Heart right ventricle (tissue), 16 donors: ENCODE measurements around the gene RUSF1. TPM values are rescaled to one million over a fixed set of nuclear protein-coding genes. Genes with fewer than 3 reads are reported as not detected.

ENCODE experiments used
- ATAC-seq, 8 donors: fragments of 200-7000 bp; cut with Tn5 transposase; one replicate each; pipeline ENCODE4 v1.9.1; 2020; ENCODE audit warnings: mild to moderate bottlenecking in 8 of 8, moderate library complexity in 8 of 8, moderate number of reproducible peaks in 1 of 8
- DNase-seq, 2 donors: peaks; one replicate each; pipeline ENCODE4 v3.0.0-alpha.2; 2020
- H3K27ac ChIP-seq, 10 donors: fragments of 200-600 bp; sonication (generic) in 2 of 10; one replicate each; pipeline versions ENCODE4 v1.5.0 to v1.8.0; 2020 to 2022; ENCODE audit warnings: mild to moderate bottlenecking in 3 of 10
- H3K27me3 ChIP-seq, 7 donors: fragments of 200-600 bp; one replicate each; pipeline ENCODE4 v1.8.0; 2021 to 2022; ENCODE audit warnings: mild to moderate bottlenecking in 2 of 7
- H3K36me3 ChIP-seq, 9 donors: fragments of 200-600 bp; sonication (generic) in 1 of 9; one replicate each; pipeline versions ENCODE4 v1.5.0 to v1.8.0; 2020 to 2022; ENCODE audit warnings: mild to moderate bottlenecking in 2 of 9
- H3K4me1 ChIP-seq, 9 donors: fragments of 200-600 bp; sonication (generic) in 1 of 9; one replicate each; pipeline versions ENCODE4 v1.5.0 to v1.8.0; 2020 to 2022; ENCODE audit warnings: mild to moderate bottlenecking in 4 of 9
- H3K4me3 ChIP-seq, 10 donors: fragments of 200-600 bp; sonication (generic) in 2 of 10; one replicate each; pipeline versions ENCODE4 v1.5.0 to v1.8.0; 2020 to 2022; ENCODE audit warnings: mild to moderate bottlenecking in 7 of 10, moderate library complexity in 2 of 10
- H3K9me3 ChIP-seq, 11 donors: fragments of 200-600 bp in 10 of 11; sonication (generic) in 2 of 11; one replicate each; pipeline versions ENCODE4 v1.5.0 to v1.8.0; 2013 to 2022; ENCODE audit warnings: mild to moderate bottlenecking in 2 of 11, control low read depth in 1 of 11, moderate library complexity in 1 of 11
- WGBS, 2 donors: extraction: QIAGEN DNeasy Blood & Tissue Kit; methylation state at CpG; one replicate each; pipeline ENCODE4 v1.1.7; 2013; ENCODE audit warnings: inconsistent platforms in 1 of 2; 5-methylcytosine and 5-hydroxymethylcytosine counted together
- intact Hi-C, 10 donors: fragments of 100-400 bp; cut with DNase I; formaldehyde crosslinking; loops; one replicate each; pipeline versions ENCODE4 v1.11.1 to v1.14.2; 2022
- polyA plus RNA-seq, 2 donors: library from polyadenylated mRNA; stranded (reverse); fragments of 200-250 nt; gene quantifications; one replicate each; pipeline ENCODE4 v1.2.3, GENCODE V29; 2013
- total RNA-seq, 10 donors: library from RNA; stranded (reverse); fragmentation: NEBNext Ultra II Directional in 3 of 10; extraction: Animal tissue kit (Norgen Biotek cat#: 25700) in 3 of 10; gene quantifications; one replicate each; pipeline versions ENCODE4 v1.2.1 to v1.2.4, GENCODE V29; 2021 to 2023
- TF ChIP-seq, protein P1 (sequence below), 9 donors: fragments of 200-600 bp; sonication (generic) in 2 of 9; IDR thresholded peaks; one replicate each; pipeline versions ENCODE4 v1.5.0 to v1.8.0; 2021 to 2022; ENCODE audit warnings: antibody characterized with exemption in 9 of 9, mild to moderate bottlenecking in 5 of 9, moderate library complexity in 1 of 9
- donor health status: Arrhythmogenic right ventricular cardiomyopathy.
- donor health status: ischemic (EF 13 %, LVEDD 7.1; RV severe dilation, severe dysfunction).
- donor health status: healthy with polysubstance abuse.
- donor health status: DM: no; HTN: yes; CAD: no.
- donor health status: DM: no; HTN: no; CAD: no.
- donor health status: ischemic (EF 25% LVEDD 6.9; RV normal size, moderate dysfunction).
- donor health status: ischemic (EF 25% LVEDD 5.7; RV mildly dilated, moderate dysfunction).
- donor health status: healthy.
- donor health status: DM: yes; HTN: yes; CAD: no.
- donor health status: Ischemic cardiomyopathy.
- donor health status: ischemic (EF 35%, LVEDD 5.7; RV mildly dilated, moderate dysfunction).
- donor health status: nonischemic (EF 11% LVEDD 7.7; RV severe dilation, severe dysfunction).
- donor health status: DM: yes; HTN: yes; CAD: no.
- donor health status: PGD.
- donor health status: ischemic (EF 29% LVEDD 5.4; RV normal size, mild dysfunction).
- donor health status: nonischemic (EF 23%, LVEDD 6.1; RV moderate dilation, normal function).

Gene RUSF1
- total and polyA plus RNA-seq, 12 donors, result 21.9 to 44.4 (median 25.0) TPM

DNA sequence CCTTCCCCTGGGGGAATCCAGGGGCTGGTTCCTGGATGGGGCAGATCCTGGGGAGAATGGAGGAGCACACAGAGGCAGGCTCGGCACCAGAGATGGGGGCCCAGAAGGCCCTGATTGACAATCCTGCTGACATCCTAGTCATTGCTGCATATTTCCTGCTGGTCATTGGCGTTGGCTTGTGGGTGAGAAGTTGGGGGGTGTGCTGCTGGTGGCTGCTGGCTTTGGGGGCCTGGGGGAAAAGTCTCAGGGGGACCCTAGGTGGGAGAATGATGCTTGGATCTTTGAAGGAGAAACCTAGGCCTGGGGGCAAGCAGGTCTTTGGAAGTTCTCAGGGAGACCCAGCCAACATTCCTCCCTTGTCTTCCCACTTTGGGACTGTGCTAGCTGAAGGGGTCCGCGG lies 25.1 kb downstream of the RUSF1 start, which contains the start of gene SLC5A2:
TSS of gene SLC5A2 (plus strand) at position 43 of the 400 bp plus-strand sequence. CDS start at position 57, 14 bp downstream.
- ATAC-seq, result no peak
- peaks cover 0 to 6% (median 0%) of the 10 kb centered on the region in 9 donors for H3K36me3 ChIP-seq
- peaks cover 2 to 28% (median 18%) of the 10 kb centered on the region in 9 donors for H3K4me1 ChIP-seq
- no peak within 1 kb of the TSS for H3K27ac ChIP-seq
- no peaks in the 10 kb centered on the region for H3K9me3 ChIP-seq
- peaks cover 0 to 28% (median 11%) of the 10 kb centered on the region in 7 donors for H3K27me3 ChIP-seq
- no peak for DNase-seq
- no peak within 1 kb of the TSS for H3K4me3 ChIP-seq
- WGBS, 2 donors, result 91 to 94% methylated on average over 4 of the region's 4 CpGs
- TF ChIP-seq, protein P1, sequence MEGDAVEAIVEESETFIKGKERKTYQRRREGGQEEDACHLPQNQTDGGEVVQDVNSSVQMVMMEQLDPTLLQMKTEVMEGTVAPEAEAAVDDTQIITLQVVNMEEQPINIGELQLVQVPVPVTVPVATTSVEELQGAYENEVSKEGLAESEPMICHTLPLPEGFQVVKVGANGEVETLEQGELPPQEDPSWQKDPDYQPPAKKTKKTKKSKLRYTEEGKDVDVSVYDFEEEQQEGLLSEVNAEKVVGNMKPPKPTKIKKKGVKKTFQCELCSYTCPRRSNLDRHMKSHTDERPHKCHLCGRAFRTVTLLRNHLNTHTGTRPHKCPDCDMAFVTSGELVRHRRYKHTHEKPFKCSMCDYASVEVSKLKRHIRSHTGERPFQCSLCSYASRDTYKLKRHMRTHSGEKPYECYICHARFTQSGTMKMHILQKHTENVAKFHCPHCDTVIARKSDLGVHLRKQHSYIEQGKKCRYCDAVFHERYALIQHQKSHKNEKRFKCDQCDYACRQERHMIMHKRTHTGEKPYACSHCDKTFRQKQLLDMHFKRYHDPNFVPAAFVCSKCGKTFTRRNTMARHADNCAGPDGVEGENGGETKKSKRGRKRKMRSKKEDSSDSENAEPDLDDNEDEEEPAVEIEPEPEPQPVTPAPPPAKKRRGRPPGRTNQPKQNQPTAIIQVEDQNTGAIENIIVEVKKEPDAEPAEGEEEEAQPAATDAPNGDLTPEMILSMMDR (IDR thresholded peaks at IDR 0.05), result no peak
- intact Hi-C loops, result loop anchor here in 1 of 10 donors (10.0 kb wide), 1 partner anchor 222 kb away; no protein-coding TSS in a partner anchor

- DNase-seq, result peak; percentile 50 to 60
- Histone ChIP-seq H3K4me1 (peaks cover 0 to 23% (median 9%) of the 10 kb centered on the region in 9 donors), H3K36me3 (peaks cover 0 to 25% (median under 1%) of the 10 kb centered on the region in 9 donors), H3K9me3 (no peaks in the 10 kb centered on the region), H3K27ac (no peak overlapping the region), H3K27me3 (peaks cover 0 to 10% (median 0%) of the 10 kb centered on the region in 7 donors), H3K4me3 (no peak overlapping the region)
- WGBS, 2 donors, result 21 to 29% methylated on average over 7 of the region's 7 CpGs
- peak in 4 of 8 donors; percentile 3 to 34 (median 6) for ATAC-seq
- intact Hi-C loops, result loop anchor here in 1 of 10 donors (10.0 kb wide), 1 partner anchor 224 kb away; no protein-coding TSS in a partner anchor
- TF ChIP-seq, protein P1 (IDR thresholded peaks at IDR 0.05), result no peak
These were observed 27.2 kb downstream of the RUSF1 start for GRCh38 chr16:31480851-31481536.

GRCh38 chr16:31479751-31480150 lies 28.4 kb downstream of the RUSF1 start:
- Histone ChIP-seq H3K4me1 (peaks cover 0 to 23% (median 9%) of the 10 kb centered on the region in 9 donors), H3K36me3 (peaks cover 0 to 38% (median 13%) of the 10 kb centered on the region in 9 donors), H3K27ac (no peak overlapping the region), H3K27me3 (peaks cover 0 to 5% (median 0%) of the 10 kb centered on the region in 7 donors), H3K4me3 (no peak overlapping the region), H3K9me3 (no peaks in the 10 kb centered on the region)
- intact Hi-C loops, result loop anchor here in 1 of 10 donors (10.0 kb wide), 1 partner anchor 225 kb away; no protein-coding TSS in a partner anchor
- ATAC-seq (no peak), DNase-seq (no peak)
- 68 to 79% methylated on average over 9 of the region's 9 CpGs for WGBS, 2 donors
- TF ChIP-seq, protein P1 (IDR thresholded peaks at IDR 0.05), result no peak

DNA sequence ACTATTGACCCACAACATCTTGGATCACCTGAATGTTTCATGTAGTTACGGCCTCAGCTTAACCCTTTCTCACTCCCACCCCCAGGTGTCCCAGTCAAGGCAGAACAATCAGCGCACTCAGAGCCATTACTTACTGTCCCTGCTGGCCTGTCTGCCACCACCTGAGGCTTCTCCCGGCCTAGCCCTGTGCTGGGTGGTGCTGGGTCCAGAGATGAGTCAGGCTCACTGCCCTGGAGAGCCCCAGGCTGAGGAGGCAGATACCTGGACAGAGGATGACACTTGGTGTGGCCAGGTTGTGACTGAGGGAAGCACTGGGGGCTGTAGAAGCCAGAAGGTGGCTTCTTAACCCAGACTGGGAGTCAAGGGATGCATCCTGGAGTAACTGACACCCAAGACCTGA lies 29.2 kb downstream of the RUSF1 start:
- Histone ChIP-seq H3K36me3 (peaks cover 0 to 46% (median 21%) of the 10 kb centered on the region in 9 donors), H3K4me3 (no peak overlapping the region)

More for the DNA sequence above, 29.2 kb downstream of the RUSF1 start:
- Histone ChIP-seq H3K4me1 (peaks cover 0 to 23% (median 9%) of the 10 kb centered on the region in 9 donors), H3K27me3 (peaks cover 0 to 5% (median 0%) of the 10 kb centered on the region in 7 donors), H3K9me3 (no peaks in the 10 kb centered on the region), H3K27ac (no peak overlapping the region)
- intact Hi-C loops, result no loop called here
- WGBS, 2 donors, result 88 to 90% methylated on average over 3 of the region's 3 CpGs
- TF ChIP-seq, protein P1 (IDR thresholded peaks at IDR 0.05), result no peak
- DNase-seq (no peak), ATAC-seq (no peak)
